Measurements from ENCODE around the gene RNF130. TPM values are rescaled to one million over a fixed set of nuclear protein-coding genes. Genes with fewer than 3 reads are reported as not detected.

Gene RNF130, protein sequence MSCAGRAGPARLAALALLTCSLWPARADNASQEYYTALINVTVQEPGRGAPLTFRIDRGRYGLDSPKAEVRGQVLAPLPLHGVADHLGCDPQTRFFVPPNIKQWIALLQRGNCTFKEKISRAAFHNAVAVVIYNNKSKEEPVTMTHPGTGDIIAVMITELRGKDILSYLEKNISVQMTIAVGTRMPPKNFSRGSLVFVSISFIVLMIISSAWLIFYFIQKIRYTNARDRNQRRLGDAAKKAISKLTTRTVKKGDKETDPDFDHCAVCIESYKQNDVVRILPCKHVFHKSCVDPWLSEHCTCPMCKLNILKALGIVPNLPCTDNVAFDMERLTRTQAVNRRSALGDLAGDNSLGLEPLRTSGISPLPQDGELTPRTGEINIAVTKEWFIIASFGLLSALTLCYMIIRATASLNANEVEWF
- 5.3 and 5.5 TPM in 2 replicates for total RNA-seq

DNA sequence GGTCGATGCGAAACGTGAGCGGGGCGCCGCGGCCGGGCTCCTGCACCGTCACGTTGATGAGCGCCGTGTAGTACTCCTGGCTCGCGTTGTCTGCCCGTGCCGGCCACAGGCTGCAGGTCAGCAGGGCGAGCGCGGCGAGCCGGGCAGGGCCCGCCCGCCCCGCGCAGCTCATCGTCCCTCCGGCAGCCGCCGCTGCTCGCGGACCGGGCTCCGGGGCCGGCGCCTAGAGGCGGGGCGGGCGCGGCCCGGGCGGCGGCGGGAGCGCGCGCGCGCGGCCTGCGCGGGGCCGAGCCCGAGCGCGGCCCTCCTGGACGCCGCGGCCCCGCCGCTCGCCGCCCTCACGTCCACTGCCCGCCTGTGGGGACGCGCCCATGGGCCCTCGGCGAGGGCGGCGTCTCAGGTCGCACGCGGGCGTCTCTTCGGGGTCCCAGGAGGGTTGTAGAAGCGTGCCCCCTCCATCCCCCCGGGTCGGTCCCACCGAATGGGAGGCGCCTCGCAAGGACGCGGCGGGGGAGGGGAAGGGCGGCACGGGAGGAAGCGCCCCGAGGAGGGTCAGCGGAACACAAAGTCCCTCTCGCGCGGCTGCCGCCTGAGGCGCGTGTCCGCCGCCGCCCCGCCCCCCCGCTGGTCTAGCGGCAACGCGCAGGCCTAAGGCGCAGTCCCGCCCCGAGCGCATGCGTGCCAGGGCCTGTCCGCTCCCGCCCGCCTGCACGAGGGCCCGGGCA, at the start of gene RNF130:
TSS of gene RNF130 (minus strand) at position 229 of the 725 bp plus-strand sequence. CDS start at position 172, 57 bp downstream.
- intact Hi-C loops (cut with micrococcal nuclease) = loop anchor here (2.0 to 10.0 kb wide), 3 partner anchors 164 to 1445 kb away; partner anchors contain the start of genes CLK4, MGAT4B and TBC1D9B

DNA sequence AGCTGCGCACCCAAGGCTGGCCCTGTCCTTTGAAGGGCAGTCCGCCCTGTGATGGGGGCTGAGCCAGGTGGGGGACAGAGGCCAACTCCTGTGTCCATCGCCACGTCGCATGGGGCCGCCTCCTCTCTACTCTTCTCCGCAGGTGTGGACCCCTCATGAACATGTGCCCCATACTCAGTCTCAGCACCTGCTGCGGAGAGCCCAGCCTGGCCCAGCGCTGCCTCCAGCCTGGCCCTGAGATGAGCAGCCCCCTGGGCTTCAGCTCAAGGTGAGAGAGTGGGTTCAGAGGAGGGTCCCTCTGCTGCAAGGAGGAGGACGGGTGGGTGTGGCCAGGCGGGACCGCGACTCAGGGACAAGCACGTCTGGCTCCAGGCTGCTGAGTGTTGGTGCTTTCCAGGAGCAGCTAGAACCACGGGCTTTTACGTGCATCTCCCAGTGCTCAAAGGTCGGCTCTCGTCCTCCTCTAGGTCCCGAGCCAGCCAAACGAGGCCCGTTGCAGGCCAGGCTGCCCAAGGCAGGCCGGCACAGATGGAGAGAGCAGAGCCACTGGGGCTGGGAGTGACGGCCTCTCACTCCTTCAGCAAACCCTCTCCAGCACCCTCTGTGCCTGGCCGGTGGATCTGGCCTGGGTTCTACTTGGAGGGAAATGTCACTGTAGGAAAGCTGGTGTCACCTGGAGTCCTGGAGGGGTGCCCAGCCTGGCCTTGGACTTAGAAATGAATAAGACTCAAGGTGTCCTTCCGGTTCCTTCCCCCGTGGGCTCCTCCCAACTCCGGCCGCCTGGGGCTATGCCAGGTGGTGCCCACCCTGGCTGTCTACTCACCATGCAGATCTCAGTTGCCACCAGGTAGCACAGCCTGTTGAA, 48.9 kb upstream of the RNF130 start:
- intact Hi-C loops (cut with micrococcal nuclease) = no loop called here

DNA sequence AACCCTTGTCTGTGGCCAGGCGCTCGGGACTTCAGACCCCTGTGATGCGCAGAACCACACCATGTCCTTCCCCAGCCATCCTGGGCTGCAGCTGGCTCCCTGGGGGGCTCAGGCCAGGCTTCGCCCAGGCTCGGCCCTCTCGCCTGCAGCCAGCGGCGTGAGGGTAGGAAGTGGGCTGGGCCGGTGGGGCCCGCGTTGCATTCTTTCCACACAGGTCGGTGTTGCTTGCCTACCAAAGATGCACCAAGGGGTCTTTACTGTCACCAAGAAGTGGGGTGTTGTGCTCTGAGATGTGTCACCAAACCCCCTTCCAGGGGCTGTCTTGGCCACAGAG, 48.3 kb upstream of the RNF130 start:
- intact Hi-C loops (cut with micrococcal nuclease) = no loop called here

DNA sequence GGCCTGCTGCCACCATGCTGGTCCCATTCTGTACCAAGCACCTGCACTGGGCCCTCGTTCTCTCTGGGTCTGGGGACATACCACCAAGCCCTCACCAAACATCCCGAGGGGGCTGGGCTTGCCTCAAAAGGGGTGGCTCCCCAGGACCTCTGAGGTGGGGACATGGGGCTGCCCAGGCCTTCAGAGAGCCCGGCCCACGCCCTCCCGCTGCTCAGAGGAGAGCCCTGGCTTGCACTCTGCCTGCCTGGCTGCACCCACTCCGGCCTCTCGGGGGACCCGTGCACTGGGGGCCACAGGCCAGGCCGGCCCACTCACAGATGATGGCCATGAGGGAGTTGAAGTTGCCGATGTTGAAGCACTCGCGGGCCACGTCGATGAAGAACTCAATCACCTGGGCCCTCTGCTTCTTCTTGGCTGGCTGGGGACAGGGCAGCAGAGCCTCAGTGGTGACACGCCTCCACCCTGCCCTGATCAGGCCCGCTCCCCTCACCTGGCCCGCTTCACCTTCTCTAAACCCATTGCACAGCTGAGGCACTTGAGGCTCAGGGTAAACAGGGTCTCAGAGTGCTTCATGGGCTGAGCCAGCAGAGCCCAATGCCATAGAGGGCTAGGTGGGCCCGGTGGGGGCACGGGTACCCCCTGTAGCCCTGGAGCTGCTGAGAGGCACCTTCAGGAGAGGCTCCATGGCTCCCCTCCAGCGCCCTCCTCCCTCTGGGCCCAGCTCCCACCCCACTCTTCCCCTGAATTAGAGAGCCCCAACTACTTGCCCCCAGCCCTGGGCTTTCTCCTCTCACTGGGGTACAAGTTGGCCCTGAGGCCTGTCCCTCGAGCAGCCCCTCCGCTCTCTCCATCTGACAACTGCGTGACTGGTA, 47.7 kb upstream of the RNF130 start:
- intact Hi-C loops (cut with micrococcal nuclease) = no loop called here

DNA sequence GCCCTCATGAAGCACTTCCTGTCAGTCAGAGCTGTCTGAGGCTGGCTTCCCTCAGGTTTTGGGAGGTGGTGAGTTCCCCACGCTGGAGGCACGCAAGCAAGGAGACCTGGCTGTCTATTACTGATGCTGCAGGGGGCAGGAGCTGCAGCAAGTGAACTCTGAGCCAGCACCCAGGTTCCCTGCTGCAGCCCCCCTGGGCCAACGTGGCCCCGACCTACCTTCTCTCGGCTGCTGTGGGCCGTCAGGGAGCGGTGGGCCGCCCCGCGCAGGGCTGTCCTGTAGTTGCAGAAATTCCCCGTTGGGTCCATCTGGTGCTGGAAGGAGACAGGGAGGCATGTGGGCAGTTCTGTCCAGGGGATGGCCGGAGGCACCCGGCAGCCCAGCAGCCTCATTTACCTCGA, 46.8 kb upstream of the RNF130 start:
- intact Hi-C loops (cut with micrococcal nuclease) = no loop called here

DNA sequence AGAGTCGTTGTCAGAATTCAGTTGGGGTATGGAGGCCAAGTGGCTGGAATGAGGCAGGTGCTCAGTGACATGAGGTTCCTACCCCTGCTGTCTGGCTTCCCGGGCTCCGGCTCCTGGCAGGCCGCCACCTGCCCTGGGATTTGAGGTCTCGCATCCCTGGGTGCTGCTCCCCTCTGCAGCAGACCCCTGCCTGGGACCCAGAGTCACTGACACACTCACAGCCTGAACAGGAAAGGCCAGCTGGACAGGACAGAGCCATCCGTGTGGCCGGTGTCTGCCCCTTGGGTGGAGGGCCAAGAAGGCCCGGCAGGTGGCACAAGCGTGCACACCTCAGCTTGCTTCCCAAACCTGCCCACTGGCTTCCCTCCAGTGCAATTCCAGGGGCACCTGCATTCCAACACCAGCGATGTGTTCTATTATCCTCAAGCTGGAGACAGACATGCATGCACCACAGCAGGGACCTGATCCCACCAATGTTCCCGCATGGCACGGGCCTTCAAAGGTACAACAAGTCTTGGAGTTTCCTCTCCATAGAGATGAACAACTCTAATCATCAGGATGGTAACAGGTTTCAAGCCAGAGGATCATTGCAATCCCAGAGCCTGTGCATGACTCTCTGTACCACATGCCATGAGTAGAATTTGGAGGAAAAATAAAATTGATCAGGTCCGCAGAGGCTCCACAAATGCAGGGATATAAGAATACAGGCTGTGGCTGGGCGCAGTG, 45.6 kb upstream of the RNF130 start:
- intact Hi-C loops (cut with micrococcal nuclease) = no loop called here

DNA sequence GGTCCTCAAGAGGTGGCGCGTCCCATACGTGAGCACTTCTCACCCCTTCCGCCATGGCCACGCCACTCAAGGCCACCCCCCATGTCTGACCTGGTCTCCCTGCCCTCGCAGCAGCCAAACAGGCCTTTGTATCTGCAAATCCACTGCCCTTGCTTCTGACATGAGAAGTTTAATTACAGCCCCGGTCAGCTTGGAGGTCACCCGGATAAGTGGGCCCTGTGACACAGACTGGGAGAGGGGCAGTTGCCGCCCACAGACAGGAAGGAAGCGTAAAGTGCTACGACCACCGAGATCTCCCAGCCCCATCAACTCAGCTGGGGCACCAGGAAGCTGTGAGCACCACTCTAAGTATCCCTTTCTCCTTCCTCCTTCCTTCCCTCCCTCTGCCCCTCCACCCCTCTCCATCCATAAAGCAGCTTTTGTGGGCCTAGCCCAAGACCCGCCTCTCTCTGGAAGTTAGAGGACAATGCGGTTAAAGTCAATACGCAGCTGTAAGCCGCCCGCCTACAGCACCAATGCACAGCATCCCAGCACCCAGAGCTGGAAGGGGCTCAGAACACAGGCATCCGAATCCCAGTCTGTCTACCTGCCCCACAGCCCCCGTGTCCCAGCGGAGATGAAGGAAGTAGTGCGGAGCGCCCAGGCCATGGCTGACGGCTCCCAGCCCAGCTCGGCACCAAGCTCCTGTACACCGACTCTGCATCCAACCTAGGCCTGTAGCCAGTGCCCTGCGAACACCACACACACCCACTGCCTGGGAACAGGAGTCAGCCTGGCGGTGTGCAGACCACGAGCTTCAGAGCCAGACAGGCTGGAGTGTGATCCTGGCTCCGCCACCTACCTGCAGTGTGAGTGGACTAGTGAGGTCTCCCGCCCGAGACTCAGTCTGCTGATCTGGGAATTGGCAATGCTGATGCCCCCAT, 44.8 kb upstream of the RNF130 start:
- intact Hi-C loops (cut with micrococcal nuclease) = no loop called here

DNA sequence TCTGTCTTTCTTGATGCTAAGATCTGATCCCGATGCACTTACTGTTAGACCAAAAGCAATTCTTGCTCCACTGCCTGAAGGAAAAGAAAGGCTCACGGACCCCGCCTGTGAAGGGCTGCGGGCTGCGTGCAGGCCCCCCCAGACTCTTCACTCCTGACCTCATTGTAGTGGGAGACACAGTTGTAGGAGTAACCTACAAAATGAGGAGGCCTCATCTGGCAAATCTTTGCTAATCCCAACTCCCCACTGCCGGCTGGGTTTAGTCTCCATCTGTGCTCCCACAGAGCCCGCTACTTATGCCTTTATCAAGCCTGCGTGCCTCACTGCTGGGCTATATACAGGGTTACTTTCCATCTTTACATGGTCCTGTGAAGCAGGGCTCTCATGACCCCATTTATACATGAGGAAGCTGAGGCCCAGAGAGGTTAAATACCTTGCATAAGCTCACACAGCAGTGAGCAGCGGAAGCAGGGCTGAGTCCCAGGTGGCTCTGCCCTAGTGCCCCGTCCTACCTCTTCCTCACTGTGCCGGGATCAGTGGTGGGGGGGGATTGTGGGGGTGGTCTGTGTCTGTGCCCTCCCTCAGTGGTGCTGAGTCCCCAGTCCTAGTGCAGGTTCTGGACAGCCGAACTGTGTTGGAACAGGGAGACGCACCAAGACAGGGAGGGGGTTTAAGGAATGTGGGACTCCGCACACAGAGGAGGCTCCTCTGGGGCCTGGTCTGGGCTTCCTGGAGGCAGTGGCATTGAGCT, 43.9 kb upstream of the RNF130 start:
- intact Hi-C loops (cut with micrococcal nuclease) = no loop called here

DNA sequence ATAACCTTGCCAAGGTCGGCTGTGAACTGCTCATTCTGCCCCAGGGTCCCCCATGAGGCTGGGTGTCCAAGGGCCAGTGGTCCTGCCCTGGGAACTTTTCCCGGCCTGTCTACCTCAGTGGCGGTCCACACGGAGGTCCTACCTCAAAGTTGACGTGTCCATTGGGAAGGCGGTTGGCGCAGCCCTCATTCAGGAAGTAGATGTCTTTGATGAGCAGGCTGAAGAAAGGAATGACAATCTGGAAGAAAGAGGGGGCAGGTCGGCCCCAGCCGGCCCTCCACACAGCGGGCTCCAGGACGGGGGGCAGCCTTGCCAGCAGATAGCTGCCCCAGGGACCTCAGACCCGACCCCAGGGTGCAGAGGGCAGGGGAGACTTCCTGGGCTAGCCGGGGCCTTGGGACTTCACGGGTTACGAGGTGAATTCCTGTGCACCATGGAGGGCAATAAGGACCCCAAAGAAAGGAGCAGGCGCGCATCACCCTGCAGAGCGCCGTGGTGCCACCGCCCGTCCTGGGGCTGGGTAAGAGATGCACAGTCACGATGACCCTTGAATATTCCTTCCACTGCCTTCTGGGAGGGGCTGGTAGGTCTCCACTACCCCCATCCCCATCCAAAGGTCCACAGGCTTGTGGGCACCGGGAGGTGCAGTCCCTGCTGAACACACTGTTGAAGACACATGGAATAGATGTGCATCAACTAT, 42.9 kb upstream of the RNF130 start:
- intact Hi-C loops (cut with micrococcal nuclease) = no loop called here

DNA sequence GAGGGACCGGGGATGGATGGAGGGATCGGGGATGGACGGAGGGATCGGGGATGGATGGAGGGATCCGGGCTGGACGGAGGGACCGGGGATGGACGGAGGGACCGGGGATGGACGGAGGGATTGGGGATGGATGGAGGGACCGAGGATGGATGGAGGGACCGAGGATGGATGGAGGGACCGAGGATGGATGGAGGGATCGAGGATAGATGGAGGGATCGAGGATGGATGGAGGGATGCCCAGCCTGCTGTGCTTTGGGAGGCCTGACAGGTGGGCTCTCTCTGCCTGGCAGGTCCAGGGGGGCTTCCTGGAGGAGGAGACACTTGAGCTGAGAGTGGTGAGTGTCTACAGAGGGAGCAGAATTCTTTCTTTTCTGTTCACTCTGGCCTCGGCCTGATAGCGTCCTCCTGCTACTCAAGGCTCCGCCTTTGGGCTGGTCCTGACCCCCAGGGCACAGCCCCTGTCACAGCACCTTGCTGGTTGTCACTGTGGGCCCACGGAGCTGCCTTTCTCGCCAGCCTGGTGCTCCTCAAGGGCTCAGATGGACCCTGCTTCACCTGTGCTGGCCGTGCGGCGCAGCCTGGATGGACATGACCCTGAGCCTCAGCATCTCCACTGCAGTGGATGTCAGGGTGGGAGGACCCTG, 42.2 kb upstream of the RNF130 start:
- intact Hi-C loops (cut with micrococcal nuclease) = no loop called here

DNA sequence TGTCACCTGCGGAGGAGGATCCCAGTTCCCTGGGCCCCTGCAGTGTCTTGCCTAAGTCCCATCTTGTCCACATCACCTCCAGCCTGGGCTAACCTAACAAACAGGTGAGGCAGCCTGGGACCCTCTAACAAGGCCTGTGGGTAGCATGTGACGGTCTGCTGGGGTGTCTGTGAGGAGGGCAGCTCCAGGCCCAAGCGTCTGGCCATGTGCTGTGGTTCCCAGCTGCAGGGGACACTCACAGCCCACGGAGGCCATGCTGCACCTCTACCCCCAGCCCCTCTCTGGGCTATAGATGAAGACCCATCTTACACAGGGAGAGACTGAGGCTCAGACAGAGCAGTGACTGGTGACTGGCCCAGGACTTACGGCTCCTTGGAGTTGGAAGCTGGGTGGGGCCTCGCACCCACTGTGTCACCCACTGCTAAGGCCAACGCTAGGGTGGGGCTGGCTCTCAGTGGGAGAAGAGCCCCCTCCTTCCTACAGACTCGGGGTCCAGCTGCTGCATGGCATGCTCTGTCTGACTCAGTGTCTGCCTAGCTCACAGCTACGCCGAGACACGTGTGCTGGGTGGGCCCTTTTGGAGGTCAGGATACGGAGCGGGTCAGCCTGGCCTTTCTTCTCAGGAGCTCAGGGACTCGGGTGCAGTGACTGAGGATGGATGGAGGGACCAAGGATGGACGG, 40.8 kb upstream of the RNF130 start:
- intact Hi-C loops (cut with micrococcal nuclease) = no loop called here

DNA sequence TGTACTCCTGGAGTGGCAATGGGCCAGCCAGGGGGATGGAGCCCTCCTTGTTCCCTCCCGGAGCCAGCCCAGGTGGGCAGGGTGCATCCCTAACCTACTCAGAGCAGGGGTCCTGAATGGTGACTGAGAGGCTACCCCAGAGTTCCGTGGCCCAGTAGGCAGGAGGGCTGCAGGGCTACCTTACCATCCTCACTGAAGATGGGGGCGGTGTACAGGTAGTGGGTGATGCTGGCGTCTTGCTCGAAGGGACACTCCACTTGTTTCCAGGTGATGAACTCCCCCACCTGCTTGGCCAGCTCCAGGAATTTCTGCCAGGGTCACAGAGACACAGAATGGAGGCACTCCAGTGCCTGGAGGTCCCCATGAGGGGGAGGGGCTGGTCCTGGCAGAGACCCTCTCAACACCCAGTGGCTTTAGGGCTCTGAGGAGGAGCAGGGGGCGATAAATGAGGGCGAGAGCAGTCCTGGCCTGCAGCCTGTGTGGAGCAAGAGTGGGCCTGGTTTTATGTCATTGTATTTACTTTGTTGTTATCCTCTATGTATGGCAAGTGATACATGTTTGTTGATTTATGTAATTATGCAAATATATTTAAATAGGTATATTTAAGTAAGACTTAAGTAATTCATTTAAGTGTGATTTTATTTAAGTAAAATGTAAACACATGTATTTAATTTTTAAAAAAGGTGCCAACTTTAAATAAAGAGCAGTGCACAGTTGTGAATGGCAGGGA, 39.9 kb upstream of the RNF130 start:
- intact Hi-C loops (cut with micrococcal nuclease) = no loop called here

DNA sequence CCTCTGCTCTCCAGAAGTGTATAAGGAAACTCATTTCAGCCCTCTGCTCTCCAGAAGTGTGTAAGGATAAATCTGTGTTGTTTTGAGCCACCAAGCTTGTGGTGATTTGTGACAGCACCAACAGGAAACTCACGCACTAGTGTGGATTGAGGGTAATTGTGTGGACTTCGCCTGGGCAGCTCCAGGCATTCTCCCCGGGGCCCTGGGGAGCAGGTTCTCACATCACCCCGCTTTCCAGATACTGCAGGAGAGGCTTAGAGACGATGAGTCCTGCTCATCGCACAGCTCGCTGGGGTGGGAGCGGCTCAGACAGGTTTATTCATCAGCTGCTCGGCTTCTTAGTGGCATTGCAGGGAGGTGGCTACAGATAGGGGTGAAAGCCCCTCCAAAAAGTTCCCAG, 38.4 kb upstream of the RNF130 start:
- intact Hi-C loops (cut with micrococcal nuclease) = no loop called here

DNA sequence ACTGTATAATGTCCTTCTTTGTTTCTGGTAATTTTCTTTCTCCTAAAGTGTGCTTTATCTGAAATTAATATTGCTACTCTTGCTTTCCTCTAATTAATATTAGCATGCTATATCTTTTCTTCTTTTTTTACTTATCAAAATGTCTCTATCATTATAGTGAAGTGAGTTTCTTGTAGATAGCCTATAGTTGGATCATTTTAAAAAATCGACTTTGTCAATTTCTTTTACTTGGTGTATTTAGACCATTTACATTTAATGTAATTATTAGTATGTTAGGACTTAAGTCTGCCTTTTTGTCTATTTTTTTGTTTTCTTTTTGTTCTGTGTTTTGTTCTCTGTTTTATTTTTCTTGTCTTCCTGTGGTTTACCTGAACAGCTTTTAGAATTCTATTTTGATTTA, 35.4 kb upstream of the RNF130 start:
- intact Hi-C loops (cut with micrococcal nuclease) = no loop called here

DNA sequence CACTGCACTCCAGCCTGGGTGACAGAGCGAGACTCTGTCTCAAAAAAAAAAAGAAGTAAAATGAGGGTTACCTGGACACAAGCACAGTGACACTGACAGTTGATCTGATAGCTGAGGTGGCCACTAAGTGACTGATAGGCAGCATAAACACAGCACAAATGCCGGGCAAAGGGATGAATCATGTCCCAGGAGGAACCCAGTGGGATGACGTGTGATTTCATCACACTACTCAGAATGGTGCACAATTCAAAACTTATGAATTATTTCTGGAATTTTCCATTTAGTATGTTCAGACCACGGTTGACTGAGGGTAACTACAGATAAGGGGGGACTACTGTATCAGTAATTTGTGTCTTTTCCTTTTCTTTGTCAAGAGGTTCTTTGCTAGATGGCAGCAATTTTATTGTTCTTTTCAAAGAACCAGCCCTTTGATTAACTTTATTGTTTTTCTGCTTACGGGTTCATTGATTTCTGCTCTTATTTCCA, 34.3 kb upstream of the RNF130 start:
- intact Hi-C loops (cut with micrococcal nuclease) = no loop called here

DNA sequence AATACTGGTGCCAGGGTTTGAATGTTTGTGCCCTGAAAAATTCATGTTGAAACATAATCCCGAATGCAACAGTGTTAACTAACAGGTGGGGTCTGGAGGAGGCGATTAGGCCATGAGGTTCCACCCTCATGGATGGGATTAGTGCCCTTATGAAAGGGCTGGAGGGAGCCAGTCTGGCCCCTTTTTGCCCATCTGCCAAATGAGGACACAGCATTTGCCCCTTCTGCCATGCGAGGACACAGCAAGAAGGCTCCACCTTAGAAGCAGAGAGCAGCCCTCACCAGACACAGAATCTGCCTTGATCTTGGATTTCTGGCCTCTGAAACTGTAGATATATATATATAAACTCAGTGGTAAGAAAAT, 32.6 kb upstream of the RNF130 start:
- intact Hi-C loops (cut with micrococcal nuclease) = no loop called here

All from T-helper 2 cell treated with Interferon-gamma antibody and Interleukin-4, amounts not matched to agents 100 ng/mL and 5 ng/mL, for 36 hours (primary cell).